MCF 10A (cell line): Measurements from ENCODE around the gene SGCB. TPM values are rescaled to one million over a fixed set of nuclear protein-coding genes. Genes with fewer than 3 reads are reported as not detected.

Experiments used
- BruUV-seq: library from RNA; stranded (reverse); fragments of 400-500 nt; replicated peaks from 2 replicates; lab custom pipeline; 2021; lab: Mats Ljungman, UMichigan
- CTCF ChIA-PET: fragments of 300-600 bp; sonication (Branson Sonifier 250); formaldehyde crosslinking; extraction: SDS; loops from one replicate; lab custom pipeline; 2021; ENCODE audit warnings: antibody characterized with exemption, inconsistent platforms; lab: Yijun Ruan, JAX
- POLR2A ChIA-PET: fragments of 300-600, 350-650 bp; sonication (Branson Sonifier 250); formaldehyde crosslinking; extraction: SDS; loops from one replicate; lab custom pipeline; 2020; ENCODE audit warnings: antibody characterized with exemption, inconsistent platforms; lab: Yijun Ruan, JAX
- DNase-seq: peaks from one replicate; pipeline ENCODE4 v3.0.0-alpha.2; 2018; ENCODE audit not compliant: unreplicated experiment
- H3K27ac Mint-ChIP-seq: one replicate; pipeline ENCODE4 v1.8.0; 2022; ENCODE audit warnings: mild to moderate bottlenecking, low read depth, mixed read lengths; ENCODE audit not compliant: unreplicated experiment
- H3K27me3 Mint-ChIP-seq: one replicate; pipeline ENCODE4 v1.8.0; 2022; ENCODE audit warnings: mixed read lengths; ENCODE audit not compliant: insufficient read depth, unreplicated experiment
- H3K36me3 Mint-ChIP-seq: one replicate; pipeline ENCODE4 v1.8.0; 2022; ENCODE audit warnings: mild to moderate bottlenecking, moderate library complexity, mixed read lengths; ENCODE audit not compliant: insufficient read depth, unreplicated experiment
- H3K4me1 Mint-ChIP-seq: one replicate; pipeline ENCODE4 v1.8.0; 2022; ENCODE audit warnings: mixed read lengths; ENCODE audit not compliant: insufficient read depth, unreplicated experiment
- H3K4me3 Mint-ChIP-seq: one replicate; pipeline ENCODE4 v1.8.0; 2022; ENCODE audit warnings: mild to moderate bottlenecking, moderate library complexity, mixed read lengths; ENCODE audit not compliant: unreplicated experiment
- H3K9me3 Mint-ChIP-seq: one replicate; pipeline ENCODE4 v1.8.0; 2022; ENCODE audit warnings: mixed read lengths; ENCODE audit not compliant: unreplicated experiment
- intact Hi-C: fragments of 100-400 bp; cut with micrococcal nuclease; formaldehyde crosslinking; loops from 2 replicates; pipeline ENCODE4 v1.14.1; 2022
- total RNA-seq: library from RNA; stranded (reverse); gene quantifications from 2 replicates; pipeline ENCODE4 v1.2.3, GENCODE V29; 2022
- TF ChIP-seq, protein P1 (sequence below): fragments of 200-600 bp; IDR thresholded peaks from one replicate; pipeline ENCODE4 v1.8.0; 2022; ENCODE audit warnings: antibody characterized with exemption, mild to moderate bottlenecking; ENCODE audit not compliant: unreplicated experiment

The SGCB gene
- total RNA-seq, 1 experiment from 2014 or later, result 27.0 TPM

DNA sequence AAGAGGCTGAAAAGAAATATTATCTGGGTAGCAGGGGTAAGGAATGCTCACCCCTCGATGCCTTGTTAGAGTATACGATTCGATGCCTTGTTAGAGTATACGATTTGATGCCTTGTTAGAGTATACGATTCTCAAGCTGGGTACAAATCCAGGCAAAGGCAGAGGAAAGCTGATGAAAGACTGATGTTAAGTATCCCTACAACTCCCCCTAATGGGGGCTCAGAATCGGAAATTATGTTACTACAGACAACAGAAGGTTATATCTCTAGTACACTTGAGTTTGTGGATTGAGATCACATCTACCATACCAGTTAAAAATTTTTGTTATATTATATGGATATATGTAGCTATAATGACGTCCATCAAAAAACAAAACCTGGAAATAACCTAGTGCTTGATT, 22.7 kb downstream of the SGCB start:
- peak; percentile 6 for DNase-seq
- ChIA-PET CTCF (interaction anchor here (0.8 to 2.7 kb wide), 5 partner anchors 18 to 185 kb away, joined by 3 to 11 read pairs (median 3); no protein-coding TSS in a partner anchor), POLR2A (interaction anchor here (1.0 kb wide), 1 partner anchor 52 kb away, joined by 3 read pairs; no protein-coding TSS in a partner anchor)
- TF ChIP-seq, protein P1, sequence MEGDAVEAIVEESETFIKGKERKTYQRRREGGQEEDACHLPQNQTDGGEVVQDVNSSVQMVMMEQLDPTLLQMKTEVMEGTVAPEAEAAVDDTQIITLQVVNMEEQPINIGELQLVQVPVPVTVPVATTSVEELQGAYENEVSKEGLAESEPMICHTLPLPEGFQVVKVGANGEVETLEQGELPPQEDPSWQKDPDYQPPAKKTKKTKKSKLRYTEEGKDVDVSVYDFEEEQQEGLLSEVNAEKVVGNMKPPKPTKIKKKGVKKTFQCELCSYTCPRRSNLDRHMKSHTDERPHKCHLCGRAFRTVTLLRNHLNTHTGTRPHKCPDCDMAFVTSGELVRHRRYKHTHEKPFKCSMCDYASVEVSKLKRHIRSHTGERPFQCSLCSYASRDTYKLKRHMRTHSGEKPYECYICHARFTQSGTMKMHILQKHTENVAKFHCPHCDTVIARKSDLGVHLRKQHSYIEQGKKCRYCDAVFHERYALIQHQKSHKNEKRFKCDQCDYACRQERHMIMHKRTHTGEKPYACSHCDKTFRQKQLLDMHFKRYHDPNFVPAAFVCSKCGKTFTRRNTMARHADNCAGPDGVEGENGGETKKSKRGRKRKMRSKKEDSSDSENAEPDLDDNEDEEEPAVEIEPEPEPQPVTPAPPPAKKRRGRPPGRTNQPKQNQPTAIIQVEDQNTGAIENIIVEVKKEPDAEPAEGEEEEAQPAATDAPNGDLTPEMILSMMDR, result peak; percentile 12
- H3K4me3 Mint-ChIP-seq, result no peak overlapping the region
- H3K9me3 Mint-ChIP-seq, result no peaks in the 10 kb centered on the region
- BruUV-seq, result no TSS peak
- intact Hi-C loops, result no loop called here
- no peaks in the 10 kb centered on the region for H3K27me3 Mint-ChIP-seq
- H3K36me3 Mint-ChIP-seq, result no peaks in the 10 kb centered on the region
- peaks cover 7% of the 10 kb centered on the region for H3K4me1 Mint-ChIP-seq
- H3K27ac Mint-ChIP-seq, result no peak overlapping the region

DNA sequence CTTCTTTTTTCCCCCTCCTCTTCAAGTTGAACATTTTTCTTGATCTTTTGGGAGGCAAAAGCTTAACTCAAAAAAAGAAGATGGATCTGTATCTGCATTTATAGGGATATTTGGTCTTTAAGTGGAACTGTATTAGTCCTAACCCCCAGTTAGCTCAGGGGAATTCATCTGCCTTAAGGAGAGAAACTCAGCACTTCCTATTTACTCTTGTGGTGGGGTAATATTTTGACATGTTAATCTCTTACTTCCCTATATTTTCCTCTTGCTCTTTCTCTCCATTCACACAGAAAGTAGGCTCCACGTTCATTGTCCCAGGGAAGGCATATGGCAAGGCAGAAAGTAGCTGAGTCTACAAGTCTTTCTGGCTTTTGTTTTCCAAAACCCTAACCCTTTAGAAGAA, 23.2 kb downstream of the SGCB start:
- ChIA-PET POLR2A (interaction anchor here (1.0 kb wide), 1 partner anchor 52 kb away, joined by 3 read pairs; no protein-coding TSS in a partner anchor), CTCF (interaction anchor here (0.5 to 2.7 kb wide), 7 partner anchors 17 to 184 kb away, joined by 3 to 11 read pairs (median 3); no protein-coding TSS in a partner anchor)
- DNase-seq, result no peak

DNA sequence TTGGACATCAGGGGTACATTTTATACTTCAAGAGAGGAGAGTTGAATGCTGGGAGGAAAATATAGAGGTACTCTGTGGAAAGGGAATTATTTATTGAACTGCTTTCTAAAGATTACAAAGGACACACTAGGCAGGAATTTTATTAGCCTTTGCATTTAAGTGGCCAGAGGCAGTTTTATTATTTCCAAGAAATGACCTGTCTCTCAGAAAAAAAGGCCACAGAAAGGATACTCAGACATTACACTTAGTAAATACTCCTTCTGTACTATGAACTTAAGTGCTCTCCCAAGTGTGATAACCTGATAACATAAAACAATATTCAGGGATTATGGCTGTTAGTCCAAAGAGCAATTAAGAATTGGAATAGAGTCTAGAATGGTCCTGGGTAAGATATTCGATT, 25.4 kb downstream of the SGCB start:
- Mint-ChIP-seq H3K27me3 (no peaks in the 10 kb centered on the region), H3K9me3 (no peaks in the 10 kb centered on the region), H3K4me1 (no peaks in the 10 kb centered on the region), H3K27ac (peak overlapping the region; percentile 22), H3K4me3 (no peak overlapping the region), H3K36me3 (no peaks in the 10 kb centered on the region)
- ChIA-PET POLR2A (no interaction called here), CTCF (no interaction called here)
- no peak for DNase-seq
- TF ChIP-seq, protein P1, result no peak
- BruUV-seq, result no TSS peak
- intact Hi-C loops, result no loop called here

More for the DNA sequence above, 23.2 kb downstream of the SGCB start:
- H3K4me1 Mint-ChIP-seq, result peaks cover 3% of the 10 kb centered on the region
- H3K27me3 Mint-ChIP-seq, result no peaks in the 10 kb centered on the region
- TF ChIP-seq, protein P1, result no peak
- BruUV-seq, result no TSS peak
- H3K27ac Mint-ChIP-seq, result no peak overlapping the region
- no peaks in the 10 kb centered on the region for H3K9me3 Mint-ChIP-seq
- H3K36me3 Mint-ChIP-seq, result no peaks in the 10 kb centered on the region
- H3K4me3 Mint-ChIP-seq, result no peak overlapping the region
- intact Hi-C loops, result no loop called here

DNA sequence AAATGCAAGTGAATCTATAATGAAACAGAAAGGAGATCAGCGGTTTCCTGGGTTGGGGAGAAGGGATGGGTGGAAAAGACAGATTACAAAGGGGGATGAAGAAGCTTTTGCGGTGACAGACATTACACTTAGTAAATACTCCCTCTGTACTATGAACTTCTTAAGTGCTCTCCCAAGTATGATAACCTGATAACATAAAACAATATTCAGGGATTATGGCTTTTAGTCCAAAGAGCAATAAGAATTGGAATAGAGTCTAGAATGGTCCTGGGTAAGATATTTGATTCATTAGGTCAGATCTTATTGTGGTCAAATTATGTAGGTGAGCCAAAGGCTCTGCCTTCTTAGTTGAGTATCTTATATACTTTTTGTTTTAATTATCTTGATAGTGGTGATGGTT, 27.1 kb downstream of the SGCB start:
- Mint-ChIP-seq H3K4me3 (no peak overlapping the region), H3K27me3 (no peaks in the 10 kb centered on the region), H3K9me3 (no peaks in the 10 kb centered on the region), H3K4me1 (no peaks in the 10 kb centered on the region), H3K36me3 (no peaks in the 10 kb centered on the region), H3K27ac (no peak overlapping the region)
- DNase-seq, result no peak
- no TSS peak for BruUV-seq
- intact Hi-C loops, result no loop called here
- ChIA-PET CTCF (no interaction called here), POLR2A (no interaction called here)
- TF ChIP-seq, protein P1, result no peak
